Inflammatory macrophage treated with lipopolysaccharide for 4 hours (primary cell): Measurements from ENCODE around the gene MYOCOS.
"Not testable (repeated sequence)": the region's sequence is repeated elsewhere in the genome, so short reads cannot be mapped to it uniquely, and the experiment has no call there.

ENCODE experiments used
- DNase-seq: peaks from one replicate; pipeline ENCODE4 v3.0.0-alpha.2; 2020

MYOCOS gene

GRCh38 chr1:171622152-171622462 is at the start of gene MYOCOS:
Gene MYOCOS (plus strand): TSS chr1:171622243. CDS start chr1:171623884, 1,641 bp downstream.
- no peak for DNase-seq

GRCh38 chr1:171576144-171576543 is 45.9 kb upstream of the MYOCOS start:
- DNase-seq, result no peak

- DNase-seq, result no peak
Measured at GRCh38 chr1:171581226-171581625, 40.8 kb upstream of the MYOCOS start.

GRCh38 chr1:171581766-171582165 is 40.3 kb upstream of the MYOCOS start:
- DNase-seq, result no peak

GRCh38 chr1:171582589-171582988 is 39.5 kb upstream of the MYOCOS start:
- DNase-seq, result no peak

GRCh38 chr1:171583591-171584201 is 38.3 kb upstream of the MYOCOS start:
- DNase-seq, result no peak

- DNase-seq, result no peak
Measured at GRCh38 chr1:171585715-171586114, 36.3 kb upstream of the MYOCOS start.

GRCh38 chr1:171588230-171588629 is 33.8 kb upstream of the MYOCOS start:
- no peak for DNase-seq

- no peak for DNase-seq
Measured at GRCh38 chr1:171590022-171590421, 32.0 kb upstream of the MYOCOS start.

- DNase-seq, result no peak
Measured at GRCh38 chr1:171595324-171595723, 26.7 kb upstream of the MYOCOS start.

GRCh38 chr1:171596119-171596518 is 25.9 kb upstream of the MYOCOS start:
- DNase-seq, result no peak

GRCh38 chr1:171596705-171597104 is 25.3 kb upstream of the MYOCOS start:
- DNase-seq, result no peak

- no peak for DNase-seq
Measured at GRCh38 chr1:171597203-171597602, 24.8 kb upstream of the MYOCOS start.

GRCh38 chr1:171600310-171600709 is 21.7 kb upstream of the MYOCOS start:
- not testable (repeated sequence) for DNase-seq

- DNase-seq, result no peak
Measured at GRCh38 chr1:171600862-171601261, 21.2 kb upstream of the MYOCOS start.

GRCh38 chr1:171603042-171603441 is 19.0 kb upstream of the MYOCOS start:
- not testable (repeated sequence) for DNase-seq

GRCh38 chr1:171606402-171606941 is 15.6 kb upstream of the MYOCOS start:
- DNase-seq, result no peak

GRCh38 chr1:171610385-171610784 is 11.7 kb upstream of the MYOCOS start:
- peak; percentile 48 for DNase-seq

- DNase-seq, result no peak
Measured at GRCh38 chr1:171611306-171611705, 10.7 kb upstream of the MYOCOS start.

GRCh38 chr1:171613282-171613681 is 8.8 kb upstream of the MYOCOS start:
- no peak for DNase-seq

- not testable (repeated sequence) for DNase-seq
Measured at GRCh38 chr1:171615122-171615906, 6.7 kb upstream of the MYOCOS start.

- DNase-seq, result no peak
Measured at GRCh38 chr1:171616586-171616985, 5.5 kb upstream of the MYOCOS start.

GRCh38 chr1:171623651-171624331 is 1.7 kb downstream of the MYOCOS start:
- no peak for DNase-seq

- no peak for DNase-seq
Measured at GRCh38 chr1:171625225-171625624, 3.2 kb downstream of the MYOCOS start.
